ENCODE measurements around the gene DDX39A. TPM values are rescaled to one million over a fixed set of nuclear protein-coding genes. Genes with fewer than 3 reads are reported as not detected.

DDX39A gene
- total and polyA plus RNA-seq, 2 of the 13 experiments (the other 11 are each of a cell fraction or from before 2014, with no cell fraction given) = 34.6 to 90.4 TPM

DNA sequence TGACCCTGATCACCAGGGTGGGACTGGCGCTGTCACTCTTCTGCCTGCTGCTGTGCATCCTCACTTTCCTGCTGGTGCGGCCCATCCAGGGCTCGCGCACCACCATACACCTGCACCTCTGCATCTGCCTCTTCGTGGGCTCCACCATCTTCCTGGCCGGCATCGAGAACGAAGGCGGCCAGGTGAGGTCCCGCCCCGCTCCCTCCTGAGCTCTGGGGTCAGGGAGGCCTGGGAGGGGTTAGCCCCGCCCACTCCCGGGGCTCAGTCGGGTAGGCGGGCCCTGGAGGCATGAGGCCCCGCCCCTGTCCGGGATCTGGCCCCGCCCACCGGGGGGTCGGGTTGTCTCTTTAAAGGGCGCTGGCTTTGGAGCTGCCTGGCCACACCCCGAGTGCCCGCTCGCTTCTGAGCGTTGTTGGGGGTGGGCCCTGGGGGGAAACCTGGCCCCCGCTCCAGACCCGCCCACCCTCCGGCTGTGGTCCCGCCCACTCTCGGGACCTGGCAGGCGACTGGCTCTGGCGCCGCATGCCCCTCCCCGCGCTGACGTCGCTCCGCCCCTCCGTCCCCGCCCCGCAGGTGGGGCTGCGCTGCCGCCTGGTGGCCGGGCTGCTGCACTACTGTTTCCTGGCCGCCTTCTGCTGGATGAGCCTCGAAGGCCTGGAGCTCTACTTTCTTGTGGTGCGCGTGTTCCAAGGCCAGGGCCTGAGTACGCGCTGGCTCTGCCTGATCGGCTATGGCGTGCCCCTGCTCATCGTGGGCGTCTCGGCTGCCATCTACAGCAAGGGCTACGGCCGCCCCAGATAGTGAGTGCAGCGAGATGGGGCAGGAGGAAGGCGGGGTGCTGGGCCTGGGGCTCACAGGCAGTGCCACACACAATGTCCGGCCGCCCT, 13.1 kb downstream of the DDX39A start:
- CTCF ChIA-PET (ENCODE audit: low intra/inter-chr PET ratio, low total read pairs) = no interaction called here
- no peak overlapping the region for H3K27ac ChIP-seq (ENCODE audit: extremely low read length, insufficient read depth, low read length)
- peak overlapping the region; percentile 51 for H3K4me2 ChIP-seq (ENCODE audit: low read depth, low read length)
- intact Hi-C loops (cut with micrococcal nuclease; ENCODE audit: unreplicated experiment) = no loop called here
- H3K79me2 ChIP-seq (ENCODE audit: insufficient read depth, low read length) = no peaks in the 10 kb centered on the region
- BruUV-seq (replicated peaks) = no TSS peak
- no peak overlapping the region for H2AFZ ChIP-seq (ENCODE audit: low read length)
- H3K4me3 ChIP-seq (replicated peaks in 1 of 3; ENCODE audit: insufficient read depth in 1 of 3, low read depth in 2 of 3, low read length in 3 of 3) = peak overlapping the region in 2 of 3 experiments; percentile 44 to 61; a peak in 3 of 6 replicates
- DNase-seq (ENCODE audit: low spot score) (peak; percentile 81), ATAC-seq (peak; percentile 82), FAIRE-seq (no peak)
- WGBS (ENCODE audit: low lambda C conversion rate) = 67% methylated on average over 11 of the region's 61 CpGs
- POLR2A ChIA-PET = interaction anchor here (0.8 to 1.9 kb wide), 5 partner anchors 10 to 269 kb away, joined by 4 to 7 read pairs (median 4); partner anchors contain the start of gene ASF1B
- in situ Hi-C loops (cut with HindIII; ENCODE audit: extremely low pct_ligation_motif_present, low pct_unique_long_range_greater_than_20kb) = loop anchor here (5.0 to 25.0 kb wide), 2 partner anchors 44 to 519 kb away; partner anchors contain the start of gene NANOS3
- peaks cover 20 to 35% of the 10 kb centered on the region in 2 experiments; a peak in 4 of 5 replicates for H3K36me3 ChIP-seq (replicated peaks in 1 of 2; ENCODE audit: control insufficient read depth in 1 of 2, insufficient read depth in 2 of 2, low read length in 2 of 2)
- H4K20me1 ChIP-seq (ENCODE audit: insufficient read depth, low read length) = no peaks in the 10 kb centered on the region
- no peaks in the 10 kb centered on the region for H3K27me3 ChIP-seq (ENCODE audit: control insufficient read depth in 1 of 2, insufficient read depth in 2 of 2, low read length in 2 of 2)
- H3K9me3 ChIP-seq (ENCODE audit: low read length) = no peaks in the 10 kb centered on the region
- no peak overlapping the region for H3K9ac ChIP-seq (ENCODE audit: insufficient read depth, low read depth, low read length)
- 0 out of 2 replicates have a peak, but pooled peaks cover 10% of the 10 kb centered on the region for H3K4me1 ChIP-seq (ENCODE audit: insufficient read depth, low read length)
- TF ChIP-seq BCL6 (CRISPR knock-in tag; IDR thresholded peaks at IDR 0.05) = 0 out of 2 replicates have a peak, but pooled peaks have one; percentile 22
- TF ChIP-seq, protein P1, sequence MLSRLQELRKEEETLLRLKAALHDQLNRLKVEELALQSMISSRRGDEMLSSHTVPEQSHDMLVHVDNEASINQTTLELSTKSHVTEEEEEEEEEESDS (CRISPR knock-in tag; IDR thresholded peaks at IDR 0.05; ENCODE audit: borderline replicate concordance) = no peak
- TF ChIP-seq FOXO1 (CRISPR knock-in tag; IDR thresholded peaks at IDR 0.05) = 0 out of 2 replicates have a peak, but pooled peaks have one; percentile 14
- TF ChIP-seq HNF1A (IDR thresholded peaks at IDR 0.05; ENCODE audit: low read depth) = no peak
- TF ChIP-seq HNF1A (CRISPR knock-in tag; IDR thresholded peaks at IDR 0.05; ENCODE audit: borderline replicate concordance) = peak; percentile 39; the same call in 1 of the 2 replicates
- TF ChIP-seq ZNF44 (CRISPR knock-in tag; IDR thresholded peaks at IDR 0.05) = no peak
- no peak for TF ChIP-seq MYPOP (CRISPR knock-in tag; IDR thresholded peaks at IDR 0.05)
- peak; percentile 80; the same call in 1 of the 2 replicates for TF ChIP-seq FOXC1 (CRISPR knock-in tag; IDR thresholded peaks at IDR 0.05; ENCODE audit: borderline replicate concordance)
- TF ChIP-seq TFE3 (CRISPR knock-in tag; IDR thresholded peaks at IDR 0.05) = 0 out of 2 replicates have a peak, but pooled peaks have one; percentile 32
- 0 out of 2 replicates have a peak, but pooled peaks have one; percentile 12 for TF ChIP-seq ZNF574 (CRISPR knock-in tag; IDR thresholded peaks at IDR 0.05)
- TF ChIP-seq, protein P2, sequence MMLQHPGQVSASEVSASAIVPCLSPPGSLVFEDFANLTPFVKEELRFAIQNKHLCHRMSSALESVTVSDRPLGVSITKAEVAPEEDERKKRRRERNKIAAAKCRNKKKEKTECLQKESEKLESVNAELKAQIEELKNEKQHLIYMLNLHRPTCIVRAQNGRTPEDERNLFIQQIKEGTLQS (CRISPR knock-in tag; IDR thresholded peaks at IDR 0.05) = 0 out of 2 replicates have a peak, but pooled peaks have one; percentile 22
